SHP77 (cell line): Measurements from ENCODE around the gene TNFRSF1A.

Experiments
- DNase-seq, 2 experiments: peaks; one replicate each; lab custom pipeline; 2025; lab: John Stamatoyannopoulos, UW

Gene TNFRSF1A

GRCh38 chr12:6374028-6374785 lies 32.3 kb upstream of the TNFRSF1A start:
- DNase-seq = no peak

- DNase-seq = no peak
Observed at GRCh38 chr12:6373022-6373787, 31.3 kb upstream of the TNFRSF1A start.

GRCh38 chr12:6372403-6373003 lies 30.6 kb upstream of the TNFRSF1A start:
- DNase-seq = peak in 1 of 2 experiments; percentile 10

GRCh38 chr12:6370994-6371754 lies 29.3 kb upstream of the TNFRSF1A start:
- peak; percentile 65 to 76 for DNase-seq

GRCh38 chr12:6370576-6370935 lies 28.7 kb upstream of the TNFRSF1A start:
- DNase-seq = no peak

GRCh38 chr12:6369916-6370575 lies 28.2 kb upstream of the TNFRSF1A start:
- no peak for DNase-seq

GRCh38 chr12:6368906-6369525 lies 27.1 kb upstream of the TNFRSF1A start:
- DNase-seq = no peak

GRCh38 chr12:6367969-6368892 lies 26.4 kb upstream of the TNFRSF1A start:
- DNase-seq = no peak

GRCh38 chr12:6367065-6367968 lies 25.4 kb upstream of the TNFRSF1A start:
- peak in 1 of 2 experiments; percentile 15 for DNase-seq

GRCh38 chr12:6364044-6364374 lies 22.1 kb upstream of the TNFRSF1A start:
- DNase-seq = no peak

- peak in 1 of 2 experiments; percentile 22 for DNase-seq
Observed at GRCh38 chr12:6363330-6364043, 21.6 kb upstream of the TNFRSF1A start.

- no peak for DNase-seq
Observed at GRCh38 chr12:6363010-6363329, 21.1 kb upstream of the TNFRSF1A start.

GRCh38 chr12:6362403-6362802 lies 20.5 kb upstream of the TNFRSF1A start:
- no peak for DNase-seq

GRCh38 chr12:6361834-6362233 lies 20.0 kb upstream of the TNFRSF1A start:
- DNase-seq = no peak

- DNase-seq = no peak
Observed at GRCh38 chr12:6360578-6361490, 19.0 kb upstream of the TNFRSF1A start.

- no peak for DNase-seq
Observed at GRCh38 chr12:6360080-6360571, 18.2 kb upstream of the TNFRSF1A start.

GRCh38 chr12:6358881-6359280 lies 17.0 kb upstream of the TNFRSF1A start:
- DNase-seq = no peak
